LNCAP (cell line): ENCODE data around the gene IL23A.

Experiments used
- CTCF ChIP-seq: fragments of 450-650 bp; IDR thresholded peaks from 2 replicates; pipeline ENCODE4 v1.5.1; 2017; ENCODE audit warnings: mild to moderate bottlenecking

The IL23A gene

GRCh38 chr12:56361487-56362129 is 22.9 kb downstream of the IL23A start:
- TF ChIP-seq CTCF, result no peak

GRCh38 chr12:56362130-56363059 is 23.7 kb downstream of the IL23A start, which contains the start of gene APOF:
APOF (minus strand) TSS chr12:56362857; CDS start chr12:56362745, 112 bp downstream.
- TF ChIP-seq CTCF, result no peak

DNA sequence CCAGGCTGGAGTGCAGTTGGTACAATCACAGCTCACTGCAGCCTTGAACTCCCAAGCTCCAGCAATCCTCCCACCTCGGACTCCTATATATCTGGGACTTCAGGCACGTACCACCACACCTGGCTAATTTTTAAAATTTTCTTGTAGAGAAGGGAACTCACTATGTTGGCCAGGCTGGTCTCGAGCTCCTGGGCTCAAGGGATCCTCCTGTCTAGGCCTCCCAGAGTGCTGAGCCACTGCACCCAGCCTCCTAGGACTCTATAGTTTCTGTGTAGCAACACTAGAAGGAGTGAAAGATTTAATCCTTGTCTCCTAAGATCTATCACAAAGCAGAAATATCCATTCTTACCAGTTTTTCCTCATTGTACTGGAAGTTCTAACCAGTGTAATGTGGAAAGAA is 28.3 kb downstream of the IL23A start:
- TF ChIP-seq CTCF, result no peak

GRCh38 chr12:56373515-56373914 is 34.8 kb downstream of the IL23A start:
- no peak for TF ChIP-seq CTCF

DNA sequence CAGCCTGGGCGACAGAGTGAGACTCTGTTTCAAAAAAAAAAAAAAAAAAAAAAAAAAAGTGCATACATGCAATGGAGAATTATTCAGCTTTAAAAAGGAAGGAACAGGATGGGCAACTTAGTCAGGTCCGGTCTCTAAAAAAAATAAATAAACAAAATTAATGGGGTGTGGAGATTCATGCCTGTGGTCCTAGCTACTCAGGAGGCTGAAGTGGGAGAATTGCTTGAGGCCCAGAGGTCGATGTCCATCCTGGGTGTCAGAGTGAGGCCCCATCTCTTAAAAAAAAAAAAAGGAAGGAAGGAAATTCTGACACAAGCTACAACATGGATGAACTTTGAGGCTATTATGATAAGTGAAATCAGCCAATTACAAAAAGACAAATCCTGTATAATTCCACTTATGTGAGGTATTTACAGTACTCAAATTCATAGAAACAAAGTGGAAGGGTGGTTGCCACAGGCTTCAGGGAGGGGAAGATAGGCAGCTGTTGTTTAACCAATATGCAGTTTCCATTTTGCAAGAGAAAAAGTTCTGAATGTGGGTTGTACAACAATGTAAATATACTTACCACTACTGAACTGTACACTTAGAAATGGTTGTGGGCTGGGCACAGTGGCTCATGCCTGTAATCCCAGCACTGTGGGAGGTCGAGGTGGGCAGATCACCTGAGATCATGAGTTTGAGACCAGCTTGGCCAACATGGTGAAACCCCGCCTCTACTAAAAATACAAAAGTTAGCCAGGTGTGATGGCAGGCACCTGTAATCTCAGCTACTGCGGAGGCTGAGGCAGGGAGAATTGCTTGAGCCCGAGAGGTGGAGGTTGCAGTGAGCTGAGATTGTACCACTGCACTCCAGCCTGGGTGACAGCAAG is 36.3 kb downstream of the IL23A start:
- no peak for TF ChIP-seq CTCF

- no peak for TF ChIP-seq CTCF
Measured at GRCh38 chr12:56375598-56376434, 37.1 kb downstream of the IL23A start.
